HEK293T (cell line): ENCODE measurements around the gene SEMA3E.

Experiments used
- CTCF ChIA-PET: fragments of 350-600 bp; formaldehyde crosslinking; extraction: SDS; loops from one replicate; lab custom pipeline; 2021; ENCODE audit warnings: antibody characterized with exemption, inconsistent platforms; lab: Yijun Ruan, JAX
- POLR2A ChIA-PET: fragments of 350-600 bp; formaldehyde crosslinking; extraction: SDS; loops from one replicate; lab custom pipeline; 2020; ENCODE audit warnings: antibody characterized with exemption, inconsistent platforms; lab: Yijun Ruan, JAX
- DNase-seq: peaks from one replicate; pipeline ENCODE4 v3.0.0; 2012; ENCODE audit warnings: mixed read lengths; ENCODE audit errors: extremely low spot score
- ARNT ChIP-seq: fragments of 450-650 bp; IDR thresholded peaks from 2 replicates; pipeline ENCODE4 v1.6.1; 2017; ENCODE audit warnings: mild to moderate bottlenecking
- BHLHE40 ChIP-seq: fragments of 450-650 bp; IDR thresholded peaks from 2 replicates; pipeline ENCODE4 v1.6.1; 2016; ENCODE audit warnings: mild to moderate bottlenecking, moderate library complexity, borderline replicate concordance
- CTBP1 ChIP-seq: fragments of 450-650 bp; IDR thresholded peaks from 2 replicates; pipeline ENCODE4 v1.6.1; 2016; ENCODE audit warnings: borderline replicate concordance
- ELF4 ChIP-seq: fragments of 450-650 bp; IDR thresholded peaks from 2 replicates; pipeline ENCODE4 v1.6.1; 2017; ENCODE audit warnings: antibody characterized with exemption
- FOXA1 ChIP-seq: fragments of 450-650 bp; IDR thresholded peaks from 2 replicates; pipeline ENCODE4 v1.6.1; 2016; ENCODE audit warnings: mild to moderate bottlenecking
- FOXK2 ChIP-seq: fragments of 450-650 bp; IDR thresholded peaks from 2 replicates; pipeline ENCODE4 v1.6.1; 2016; ENCODE audit warnings: mild to moderate bottlenecking
- FOXM1 ChIP-seq: fragments of 450-650 bp; IDR thresholded peaks from 2 replicates; pipeline ENCODE4 v1.6.1; 2017; ENCODE audit warnings: mild to moderate bottlenecking, borderline replicate concordance
- HDGF ChIP-seq: fragments of 450-650 bp; IDR thresholded peaks from 2 replicates; pipeline ENCODE4 v1.6.1; 2017; ENCODE audit warnings: antibody characterized with exemption, borderline replicate concordance
- L3MBTL2 ChIP-seq: fragments of 450-650 bp; conservative IDR thresholded peaks from 2 replicates; pipeline ENCODE4 v1.6.1; 2016; ENCODE audit warnings: mild to moderate bottlenecking
- LEF1 ChIP-seq: fragments of 450-650 bp; IDR thresholded peaks from 2 replicates; pipeline ENCODE4 v1.6.1; 2017; ENCODE audit warnings: mild to moderate bottlenecking, borderline replicate concordance
- NFRKB ChIP-seq: fragments of 450-650 bp; IDR thresholded peaks from 2 replicates; pipeline ENCODE4 v1.6.1; 2016; ENCODE audit warnings: mild to moderate bottlenecking, moderate library complexity
- SP1 ChIP-seq: fragments of 450-650 bp; IDR thresholded peaks from 2 replicates; pipeline ENCODE4 v1.6.1; 2017
- SUZ12 ChIP-seq: fragments of 450-650 bp; IDR thresholded peaks from 2 replicates; pipeline ENCODE4 v1.6.1; 2016; ENCODE audit warnings: mild to moderate bottlenecking
- TARDBP ChIP-seq: fragments of 450-650 bp; IDR thresholded peaks from 2 replicates; pipeline ENCODE4 v1.6.1; 2016
- ZNF384 ChIP-seq: fragments of 450-650 bp; IDR thresholded peaks from 2 replicates; pipeline ENCODE4 v1.6.1; 2016
- TF ChIP-seq, protein P1 (sequence below): fragments of 450-650 bp; IDR thresholded peaks from 2 replicates; pipeline ENCODE4 v1.6.1; 2016

The SEMA3E gene

DNA sequence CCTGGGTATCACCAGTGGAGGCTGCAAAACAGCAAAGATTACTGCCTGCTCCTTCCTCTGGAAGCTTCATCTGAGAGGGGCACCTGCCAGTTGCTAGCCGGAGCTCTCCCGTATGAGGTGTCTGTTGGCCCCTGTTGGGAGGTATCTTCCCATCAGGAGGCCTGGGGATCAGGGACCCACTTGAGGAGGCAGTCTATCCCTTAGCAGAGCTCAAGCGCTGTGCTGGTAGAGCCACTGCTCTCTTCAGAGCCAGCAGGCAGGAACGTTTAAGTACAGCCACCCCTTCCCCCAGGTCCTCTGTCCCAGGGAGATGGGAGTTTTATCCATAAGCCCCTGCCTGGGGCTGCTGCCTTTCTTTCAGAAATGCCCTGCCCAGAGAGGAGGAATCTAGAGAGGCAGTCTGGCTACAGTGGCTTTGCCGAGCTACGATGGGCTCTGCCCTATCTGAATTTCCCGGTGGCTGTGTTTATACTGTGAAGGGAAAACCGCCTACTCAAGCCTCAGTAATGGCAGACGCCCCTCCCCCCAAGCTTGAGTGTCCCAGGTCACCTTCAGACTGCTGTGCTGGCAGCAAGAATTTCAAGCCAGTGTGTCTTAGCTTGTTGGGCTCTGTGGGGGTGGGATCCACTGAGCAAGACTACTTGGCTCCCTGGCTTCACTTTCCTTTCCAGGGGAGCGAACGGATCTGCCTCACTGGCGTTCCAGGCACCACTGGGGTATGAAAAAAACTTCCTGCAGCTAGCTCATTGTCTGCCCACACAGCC, 19.6 kb downstream of the SEMA3E start:
- ChIA-PET CTCF (no interaction called here), POLR2A (no interaction called here)
- DNase-seq = no peak
- no peak for TF ChIP-seq FOXA1
- TF ChIP-seq, protein P1, sequence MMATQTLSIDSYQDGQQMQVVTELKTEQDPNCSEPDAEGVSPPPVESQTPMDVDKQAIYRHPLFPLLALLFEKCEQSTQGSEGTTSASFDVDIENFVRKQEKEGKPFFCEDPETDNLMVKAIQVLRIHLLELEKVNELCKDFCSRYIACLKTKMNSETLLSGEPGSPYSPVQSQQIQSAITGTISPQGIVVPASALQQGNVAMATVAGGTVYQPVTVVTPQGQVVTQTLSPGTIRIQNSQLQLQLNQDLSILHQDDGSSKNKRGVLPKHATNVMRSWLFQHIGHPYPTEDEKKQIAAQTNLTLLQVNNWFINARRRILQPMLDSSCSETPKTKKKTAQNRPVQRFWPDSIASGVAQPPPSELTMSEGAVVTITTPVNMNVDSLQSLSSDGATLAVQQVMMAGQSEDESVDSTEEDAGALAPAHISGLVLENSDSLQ = no peak
- TF ChIP-seq SUZ12 = no peak
- no peak for TF ChIP-seq TARDBP

DNA sequence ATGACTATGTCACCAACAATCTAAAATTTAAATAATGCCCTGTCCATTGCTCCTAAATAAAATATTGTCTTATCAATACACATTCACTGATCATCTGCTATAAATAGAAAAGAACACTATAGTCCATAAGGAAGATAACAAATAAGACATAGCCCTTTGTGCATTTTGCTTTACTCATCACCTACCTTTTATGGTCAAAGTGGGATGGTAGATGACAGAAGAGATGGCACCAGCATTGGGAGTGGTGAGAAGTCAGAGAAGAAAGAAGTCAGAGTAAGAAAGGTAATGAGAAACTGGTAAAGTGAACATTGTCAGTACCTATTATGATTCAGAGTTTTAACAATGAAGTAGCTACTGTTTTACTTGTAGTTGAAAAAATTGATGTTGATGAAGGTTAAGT, 31.1 kb downstream of the SEMA3E start:
- TF ChIP-seq FOXM1 (no peak), BHLHE40 (no peak)
- CTCF ChIA-PET = interaction anchor here (0.8 kb wide), 1 partner anchor 587 kb away, joined by 3 read pairs; no protein-coding TSS in a partner anchor
- DNase-seq = no peak
- POLR2A ChIA-PET = interaction anchor here (0.6 kb wide), 1 partner anchor 31 kb away, joined by 3 read pairs; no protein-coding TSS in a partner anchor

GRCh38 chr7:83614112-83614511, 34.8 kb downstream of the SEMA3E start:
- CTCF ChIA-PET = no interaction called here
- no peak for TF ChIP-seq ZNF384
- no peak for TF ChIP-seq FOXA1
- no peak for TF ChIP-seq BHLHE40
- no peak for TF ChIP-seq HDGF
- TF ChIP-seq NFRKB = no peak
- no peak for TF ChIP-seq SUZ12
- DNase-seq = no peak
- POLR2A ChIA-PET = no interaction called here

GRCh38 chr7:83613232-83613631, 35.7 kb downstream of the SEMA3E start:
- no peak for TF ChIP-seq FOXA1
- TF ChIP-seq ELF4 = no peak
- TF ChIP-seq SUZ12 = no peak
- TF ChIP-seq ARNT = no peak
- DNase-seq = no peak
- CTCF ChIA-PET = no interaction called here
- POLR2A ChIA-PET = no interaction called here

GRCh38 chr7:83611776-83612175, 37.2 kb downstream of the SEMA3E start:
- no peak for DNase-seq
- ChIA-PET CTCF (no interaction called here), POLR2A (no interaction called here)
- no peak for TF ChIP-seq HDGF

DNA sequence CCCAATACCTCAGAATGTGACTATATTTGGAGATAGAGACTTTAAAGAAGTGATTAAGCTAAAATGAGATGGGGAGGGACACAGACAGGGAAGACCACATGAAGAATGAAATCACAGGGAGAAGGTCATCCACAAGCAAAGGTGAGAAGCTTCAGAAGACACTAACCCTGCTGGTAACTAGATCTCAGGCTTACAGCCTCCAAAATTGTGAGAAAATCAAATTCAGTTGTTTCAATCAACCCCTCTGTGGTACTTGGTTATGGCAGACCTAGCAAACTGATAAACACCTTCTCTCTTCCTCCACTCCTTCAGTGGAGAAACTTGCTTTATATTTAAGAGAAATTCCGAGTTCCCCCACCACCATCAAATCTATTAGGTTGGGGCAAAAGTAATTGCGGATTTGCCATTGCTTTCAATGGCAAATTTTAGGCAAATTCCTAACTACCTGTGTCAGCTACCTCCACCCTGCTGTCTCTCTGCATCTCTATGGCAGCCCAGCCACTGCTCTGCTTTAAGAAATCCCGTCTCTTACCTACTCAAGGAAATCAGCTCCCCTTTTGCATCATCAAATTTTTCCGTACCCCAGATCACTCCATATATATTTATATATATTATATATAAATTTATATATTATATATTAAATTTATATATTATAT, 38.2 kb downstream of the SEMA3E start:
- CTCF ChIA-PET = no interaction called here
- TF ChIP-seq FOXK2 (no peak), FOXM1 (no peak), NFRKB (no peak), ZNF384 (no peak), TARDBP (no peak), CTBP1 (no peak)
- no peak for DNase-seq
- POLR2A ChIA-PET = no interaction called here

GRCh38 chr7:83608716-83609115, 40.2 kb downstream of the SEMA3E start:
- CTCF ChIA-PET = no interaction called here
- TF ChIP-seq BHLHE40 (no peak), FOXA1 (no peak), LEF1 (no peak), SUZ12 (no peak), SP1 (no peak), ARNT (no peak), FOXK2 (no peak), TARDBP (no peak), HDGF (no peak), ZNF384 (no peak), L3MBTL2 (no peak), FOXM1 (no peak), CTBP1 (no peak), ELF4 (no peak), NFRKB (no peak)
- TF ChIP-seq, protein P1 = no peak
- DNase-seq = no peak
- POLR2A ChIA-PET = no interaction called here

DNA sequence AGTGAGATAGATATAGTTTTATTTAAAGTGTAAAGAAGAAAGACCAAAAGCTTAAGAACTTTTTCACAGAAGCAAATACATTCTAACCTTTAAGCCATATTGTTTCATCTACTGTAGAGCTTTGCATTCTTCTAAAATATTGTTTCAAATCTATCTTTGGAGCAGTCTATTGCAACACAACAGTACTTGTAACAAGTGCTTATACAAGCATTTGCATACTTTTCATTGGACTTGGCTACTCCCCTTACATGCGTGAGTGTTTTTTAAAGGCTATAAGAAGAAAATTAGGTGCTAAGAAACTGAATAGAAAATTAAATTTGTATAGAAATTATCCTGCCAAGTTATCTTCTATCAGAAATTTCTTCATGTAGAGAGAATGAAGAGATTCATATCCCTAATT, 45.3 kb downstream of the SEMA3E start:
- CTCF ChIA-PET = no interaction called here
- no peak for DNase-seq
- POLR2A ChIA-PET = no interaction called here
- TF ChIP-seq FOXM1 (no peak), ELF4 (no peak), BHLHE40 (no peak), NFRKB (no peak), ARNT (no peak), L3MBTL2 (no peak), CTBP1 (no peak), SUZ12 (no peak), FOXA1 (no peak), TARDBP (no peak), LEF1 (no peak), ZNF384 (no peak)
